HG02642 (cell line): ENCODE measurements around the gene HCAR1.
"Not testable (repeated sequence)": the region's sequence is repeated elsewhere in the genome, so short reads cannot be mapped to it uniquely, and the experiment has no call there.

ENCODE experiments used
- ATAC-seq: cut with Tn5 transposase; IDR thresholded peaks from one replicate; pipeline ENCODE4 v1.9.1; 2021; ENCODE audit warnings: mild to moderate bottlenecking; ENCODE audit not compliant: unreplicated experiment, poor library complexity

The HCAR1 gene

DNA sequence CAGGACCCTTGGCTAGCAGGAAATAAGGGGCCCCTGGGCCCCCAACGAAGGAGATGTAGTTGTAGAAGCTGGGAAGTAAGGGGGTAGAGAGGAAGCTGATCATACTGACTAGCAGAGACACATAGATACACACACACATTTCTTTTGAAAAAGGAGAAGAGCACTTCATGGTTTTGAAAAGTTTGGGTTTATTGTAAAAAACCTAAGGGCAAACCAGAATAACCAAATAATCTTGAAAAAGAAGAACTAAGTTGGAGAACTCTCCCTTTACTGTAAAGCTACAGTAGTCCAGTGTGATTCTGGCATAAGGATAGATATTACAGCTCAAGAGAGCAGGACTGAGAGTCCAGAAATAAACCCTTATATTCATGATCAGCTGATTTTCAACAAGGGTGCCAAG, 8.3 kb downstream of the HCAR1 start:
- no peak for ATAC-seq

DNA sequence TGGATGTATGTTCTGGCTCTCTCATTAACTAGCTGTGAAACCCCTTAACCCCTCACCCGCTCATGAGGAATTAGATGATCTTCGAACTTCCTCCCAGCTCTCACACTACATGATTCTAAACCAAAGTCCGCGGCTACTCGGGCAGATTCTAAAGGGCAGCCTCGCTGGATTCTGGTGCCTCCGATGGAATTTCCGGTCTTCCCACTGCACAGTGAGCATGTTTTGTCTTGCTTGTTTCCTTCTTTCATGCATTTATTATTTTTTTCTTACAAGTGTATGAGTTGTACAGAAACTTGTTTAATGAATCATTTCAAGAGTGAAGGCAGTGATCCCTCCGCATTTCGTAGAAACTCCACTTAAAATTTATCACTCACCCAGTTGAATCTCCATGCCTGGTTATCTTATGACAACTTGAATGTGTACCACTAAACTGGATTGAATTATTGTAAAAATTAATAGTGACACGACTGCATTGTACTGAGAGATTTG, 9.5 kb downstream of the HCAR1 start:
- no peak for ATAC-seq

- ATAC-seq = not testable (repeated sequence)
Measured at GRCh38 chr12:122716658-122717057, 14.0 kb downstream of the HCAR1 start, which contains the start of gene HCAR3. TSS of gene HCAR3 (minus strand) at chr12:122716811. CDS start at chr12:122716737, 74 bp downstream.

- ATAC-seq = not testable (repeated sequence)
Measured at GRCh38 chr12:122715211-122715610, 15.4 kb downstream of the HCAR1 start.

DNA sequence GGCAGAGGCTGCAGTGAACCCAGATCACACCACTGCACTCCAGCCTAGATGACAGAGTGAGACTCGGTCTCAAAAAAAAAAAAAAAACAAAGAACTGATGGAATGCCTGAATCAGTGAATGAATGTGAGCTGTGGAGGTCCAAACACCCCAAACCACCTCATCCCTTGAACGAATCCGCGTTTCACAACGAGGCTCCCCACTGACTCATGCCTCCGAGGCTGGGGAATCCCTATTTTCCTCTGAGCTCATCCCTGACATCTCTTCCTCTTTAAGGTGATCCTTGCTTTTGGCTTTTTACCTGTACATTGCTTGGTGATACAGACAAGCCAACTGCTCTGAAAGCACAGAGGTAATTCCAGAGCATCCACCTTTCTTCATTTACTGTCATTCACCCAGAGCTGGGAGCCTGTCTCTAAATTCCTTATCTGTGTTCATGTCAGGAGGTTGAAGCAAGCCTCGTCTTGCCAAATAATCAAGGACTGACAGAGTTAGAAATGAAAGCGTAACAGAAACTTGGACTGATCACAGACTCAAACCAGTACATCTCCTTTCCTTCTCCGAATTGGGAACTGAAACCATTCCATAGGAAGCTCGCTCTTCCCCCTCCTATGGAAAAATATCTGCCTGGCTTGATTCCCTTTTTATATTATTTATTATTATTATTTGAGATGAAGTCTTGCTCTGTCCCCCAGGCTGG, 17.0 kb downstream of the HCAR1 start:
- not testable (repeated sequence) for ATAC-seq

GRCh38 chr12:122711266-122711665, 19.4 kb downstream of the HCAR1 start:
- ATAC-seq = not testable (repeated sequence)

GRCh38 chr12:122710341-122710740, 20.3 kb downstream of the HCAR1 start:
- not testable (repeated sequence) for ATAC-seq

GRCh38 chr12:122709287-122709686, 21.4 kb downstream of the HCAR1 start:
- not testable (repeated sequence) for ATAC-seq

GRCh38 chr12:122703841-122704240, 26.8 kb downstream of the HCAR1 start:
- not testable (repeated sequence) for ATAC-seq

DNA sequence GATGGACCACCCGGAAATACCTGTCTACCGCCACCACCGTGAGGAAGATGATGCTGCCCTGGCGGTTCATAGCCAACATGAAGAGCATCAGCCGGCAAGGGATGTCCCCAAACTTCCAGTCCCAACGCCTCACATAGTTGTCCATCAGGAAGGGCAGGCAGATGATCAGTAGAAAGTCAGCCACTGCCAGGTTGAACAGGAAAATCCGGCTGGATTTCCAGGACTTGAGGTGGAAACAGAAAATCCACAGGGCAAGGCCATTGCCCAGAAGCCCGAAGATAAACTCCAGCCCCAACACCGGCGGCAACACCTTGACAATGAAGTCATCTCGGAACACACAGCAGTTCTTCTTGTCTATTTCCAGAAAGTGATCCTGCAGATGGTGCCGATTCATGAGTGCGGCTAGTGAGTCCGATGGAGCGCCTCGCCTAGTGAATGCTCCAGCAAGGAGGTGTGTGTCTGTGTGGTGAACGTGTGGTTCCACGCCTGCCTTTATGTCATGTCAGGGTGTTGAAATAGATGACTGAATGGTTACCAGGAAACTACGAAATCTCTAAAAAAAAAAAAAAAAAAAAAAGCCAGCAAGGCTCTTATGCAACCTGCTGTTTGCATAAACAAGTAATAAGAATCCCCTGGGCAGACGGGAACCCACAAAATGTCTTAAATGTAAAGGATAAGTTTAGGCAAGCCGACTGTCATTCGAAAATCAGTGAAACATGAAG, 27.6 kb downstream of the HCAR1 start, which contains the start of gene HCAR2:
Gene HCAR2, minus strand, starts transcription at position 468 of the 722 bp plus-strand sequence. Its CDS starts 74 bp downstream, at position 394.
- ATAC-seq = not testable (repeated sequence)

DNA sequence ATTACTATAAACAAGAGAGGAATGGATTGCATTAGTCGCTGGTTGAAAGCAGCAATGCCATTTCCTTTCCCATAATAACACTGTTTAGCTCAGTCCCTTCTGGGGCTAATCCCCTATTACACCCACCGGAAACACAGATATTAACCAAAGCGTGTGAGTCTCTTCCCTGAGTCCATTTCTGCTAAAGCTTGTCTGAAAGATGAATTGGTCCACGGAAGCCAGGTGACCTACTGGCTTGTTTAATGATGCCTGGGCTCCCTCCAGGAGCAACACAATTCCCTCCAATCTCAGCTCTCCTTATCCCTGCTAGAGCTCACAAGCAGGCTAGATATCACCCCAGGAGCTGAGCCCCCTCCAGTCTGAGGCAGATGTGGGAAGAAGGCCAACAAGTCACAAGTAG, 29.2 kb downstream of the HCAR1 start:
- not testable (repeated sequence) for ATAC-seq

GRCh38 chr12:122700038-122700710, 30.5 kb downstream of the HCAR1 start:
- ATAC-seq = not testable (repeated sequence)

GRCh38 chr12:122696922-122697321, 33.7 kb downstream of the HCAR1 start:
- ATAC-seq = not testable (repeated sequence)

DNA sequence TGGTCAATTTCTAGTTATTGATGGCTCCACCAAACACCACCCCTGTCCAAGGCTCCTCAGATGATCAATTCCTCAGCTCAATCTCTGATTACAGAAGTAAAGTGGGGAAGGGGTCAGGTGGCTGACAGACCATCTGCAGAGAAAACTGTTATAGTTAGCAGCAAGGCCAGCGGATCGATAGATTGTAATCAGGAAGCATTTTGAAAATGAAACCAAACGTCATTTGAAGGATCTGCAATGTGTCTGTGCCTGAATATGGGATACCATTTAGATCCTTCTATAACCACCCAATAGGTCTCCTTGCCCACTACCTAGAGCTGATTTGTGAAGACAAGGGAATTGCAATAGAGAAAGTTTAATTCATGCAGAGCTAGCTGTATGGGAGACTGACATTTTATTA, 39.1 kb downstream of the HCAR1 start:
- no peak for ATAC-seq

GRCh38 chr12:122688291-122688690, 42.4 kb downstream of the HCAR1 start:
- ATAC-seq = no peak

DNA sequence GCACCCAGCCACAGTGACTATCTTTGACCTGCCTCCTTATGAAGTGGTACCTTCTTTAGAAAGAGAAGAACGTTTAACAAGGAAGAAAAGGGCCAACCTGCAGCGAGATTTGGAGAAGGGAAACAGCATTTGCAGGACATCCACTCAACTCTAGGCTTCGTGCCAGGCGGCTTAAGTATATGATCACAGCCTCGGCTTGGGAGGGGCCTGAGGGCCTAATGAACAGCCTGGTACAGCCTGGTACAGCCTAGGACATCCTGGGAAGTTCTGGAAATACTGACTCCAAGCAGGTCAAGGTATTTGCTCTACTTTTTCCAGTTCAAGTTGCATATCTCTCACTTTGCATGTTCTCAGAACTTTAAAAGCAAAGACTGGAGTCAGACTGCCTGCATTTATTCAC, 43.6 kb downstream of the HCAR1 start:
- ATAC-seq = no peak

GRCh38 chr12:122686538-122686937, 44.1 kb downstream of the HCAR1 start:
- no peak for ATAC-seq

DNA sequence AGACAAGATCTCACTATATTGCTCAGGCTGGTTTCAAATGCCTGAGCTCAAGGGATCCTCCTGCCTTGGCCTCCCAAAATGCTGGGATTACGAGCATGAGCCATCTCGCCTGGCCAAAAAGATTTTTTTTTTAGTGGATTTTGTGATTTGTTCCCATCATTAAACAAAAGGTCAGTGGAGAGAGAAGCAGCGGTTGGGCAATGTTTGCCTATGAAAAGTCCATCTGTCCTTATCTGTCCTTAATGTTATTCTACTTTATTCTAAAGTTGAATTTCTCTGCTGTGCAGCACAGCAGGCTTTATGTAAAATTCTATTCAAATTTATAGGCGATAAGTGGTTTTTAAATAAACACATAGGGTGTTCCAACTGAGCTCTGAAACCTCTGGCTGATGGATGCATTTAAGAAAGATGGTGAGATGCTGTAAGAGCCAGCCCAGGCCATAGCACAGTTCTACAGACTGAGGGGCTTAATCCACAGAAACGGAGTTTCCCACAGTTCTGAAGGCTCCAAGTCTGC, 46.3 kb downstream of the HCAR1 start:
- ATAC-seq = no peak

DNA sequence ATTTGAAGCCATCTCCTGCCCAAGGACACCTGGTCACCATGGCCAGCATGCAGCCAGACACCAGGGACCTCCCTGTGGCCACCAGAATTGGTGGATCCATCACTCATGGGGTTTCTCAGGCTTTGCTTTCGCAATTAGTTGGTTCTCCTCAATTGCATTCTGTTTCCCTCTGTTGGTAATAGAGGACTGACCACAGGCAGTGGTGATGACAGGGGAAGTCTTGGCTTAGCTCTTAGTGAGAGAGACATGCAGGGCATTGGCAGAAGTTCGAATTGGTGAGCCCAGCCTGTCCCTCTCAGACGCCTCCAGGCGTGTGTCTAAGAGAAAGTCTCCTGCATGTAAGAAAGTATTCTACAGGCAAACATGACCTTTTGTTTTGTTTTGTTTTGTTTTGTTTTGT, 48.8 kb downstream of the HCAR1 start:
- ATAC-seq = no peak

- ATAC-seq = not testable (repeated sequence)
Measured at GRCh38 chr12:122680989-122681388, 49.7 kb downstream of the HCAR1 start.
